A549 (cell line): ENCODE data around the gene XAGE5.

Experiments used
- CEBPB ChIP-seq, 2 experiments: fragments of >200 bp in 1 of 2; sonication (Bioruptor Twin) in 1 of 2; formaldehyde crosslinking in 1 of 2; IDR thresholded peaks; 2 replicates each; pipeline ENCODE4 v1.6.1; 2012 to 2016
- CHD4 ChIP-seq: fragments of 200-600 bp; sonication (generic); IDR thresholded peaks from 2 replicates; pipeline ENCODE4 v1.6.1; 2016; ENCODE audit warnings: antibody characterized with exemption, mild to moderate bottlenecking, borderline replicate concordance
- FOSB ChIP-seq: fragments of 250-450 bp; sonication (Bioruptor Pico); IDR thresholded peaks from 2 replicates; pipeline ENCODE4 v1.5.0; 2020; ENCODE audit warnings: mild to moderate bottlenecking, moderate library complexity
- JUN ChIP-seq, 2 experiments: fragments of >200 bp; sonication (Bioruptor Twin); formaldehyde crosslinking; IDR thresholded peaks; 2 replicates in 1 of 2; 3 replicates in 1 of 2; pipeline ENCODE4 v1.6.1; 2016 to 2017
- JUNB ChIP-seq: fragments of >200 bp; sonication (Bioruptor Twin); formaldehyde crosslinking; IDR thresholded peaks from 2 replicates; pipeline ENCODE4 v1.6.1; 2016
- KDM1A ChIP-seq: fragments of 200-600 bp; sonication (generic); IDR thresholded peaks from 2 replicates; pipeline ENCODE4 v1.6.1; 2016; ENCODE audit warnings: low read depth, mild to moderate bottlenecking
- PHF8 ChIP-seq: fragments of 200-600 bp; sonication (generic); IDR thresholded peaks from 2 replicates; pipeline ENCODE4 v1.6.1; 2016; ENCODE audit warnings: low read depth, mild to moderate bottlenecking, antibody characterized with exemption, moderate library complexity, borderline replicate concordance
- POLR2A ChIP-seq: IDR thresholded peaks from 2 replicates; pipeline ENCODE4 v1.6.1; 2012; ENCODE audit warnings: mild to moderate bottlenecking, low read length
- RAD21 ChIP-seq, 2 experiments: fragments of >200 bp in 1 of 2; sonication (Bioruptor Twin) in 1 of 2; formaldehyde crosslinking in 1 of 2; IDR thresholded peaks in 1 of 2; conservative IDR thresholded peaks in 1 of 2; 2 replicates in 1 of 2; 3 replicates in 1 of 2; pipeline ENCODE4 v1.6.1; 2012 to 2018; ENCODE audit warnings: inconsistent platforms in 1 of 2
- ZFP36 ChIP-seq: fragments of 450-650 bp; IDR thresholded peaks from 2 replicates; pipeline ENCODE4 v1.6.1; 2014; ENCODE audit warnings: borderline replicate concordance; ENCODE audit not compliant: partially characterized antibody
- TF ChIP-seq, protein P1 (sequence below): fragments of >200 bp; sonication (Bioruptor Twin); formaldehyde crosslinking; IDR thresholded peaks from 3 replicates; pipeline ENCODE4 v1.5.1; 2016

GRCh38 chrX:52852110-52852860 lies 41.2 kb downstream of the XAGE5 start:
- TF ChIP-seq, protein P1, sequence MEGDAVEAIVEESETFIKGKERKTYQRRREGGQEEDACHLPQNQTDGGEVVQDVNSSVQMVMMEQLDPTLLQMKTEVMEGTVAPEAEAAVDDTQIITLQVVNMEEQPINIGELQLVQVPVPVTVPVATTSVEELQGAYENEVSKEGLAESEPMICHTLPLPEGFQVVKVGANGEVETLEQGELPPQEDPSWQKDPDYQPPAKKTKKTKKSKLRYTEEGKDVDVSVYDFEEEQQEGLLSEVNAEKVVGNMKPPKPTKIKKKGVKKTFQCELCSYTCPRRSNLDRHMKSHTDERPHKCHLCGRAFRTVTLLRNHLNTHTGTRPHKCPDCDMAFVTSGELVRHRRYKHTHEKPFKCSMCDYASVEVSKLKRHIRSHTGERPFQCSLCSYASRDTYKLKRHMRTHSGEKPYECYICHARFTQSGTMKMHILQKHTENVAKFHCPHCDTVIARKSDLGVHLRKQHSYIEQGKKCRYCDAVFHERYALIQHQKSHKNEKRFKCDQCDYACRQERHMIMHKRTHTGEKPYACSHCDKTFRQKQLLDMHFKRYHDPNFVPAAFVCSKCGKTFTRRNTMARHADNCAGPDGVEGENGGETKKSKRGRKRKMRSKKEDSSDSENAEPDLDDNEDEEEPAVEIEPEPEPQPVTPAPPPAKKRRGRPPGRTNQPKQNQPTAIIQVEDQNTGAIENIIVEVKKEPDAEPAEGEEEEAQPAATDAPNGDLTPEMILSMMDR: no peak
- TF ChIP-seq POLR2A (no peak), CEBPB (IDR thresholded peaks at IDR 0.05) (no peak), CHD4 (no peak), KDM1A (no peak), ZFP36 (no peak), FOSB (no peak), JUNB (no peak), RAD21 (conservative IDR thresholded peaks at IDR 0.05 in 1 of 2, IDR thresholded peaks at IDR 0.05 in 1 of 2) (no peak), JUN (IDR thresholded peaks at IDR 0.05) (no peak), PHF8 (no peak)
